Esophagus muscularis mucosa (tissue), 4 donors: ENCODE measurements around the gene CFAP74.

Source experiments
- CTCF ChIP-seq, 3 experiments: fragments of 200-600 bp in 2 of 3; fragments of 450-650 bp in 1 of 3; sonication (generic) in 2 of 3; IDR thresholded peaks; one replicate each; pipeline ENCODE4 v1.5.1; 2017 to 2019; ENCODE audit warnings: antibody characterized with exemption in 3 of 3, mild to moderate bottlenecking in 2 of 3, moderate library complexity in 1 of 3
- EP300 ChIP-seq: sonication (generic); formaldehyde crosslinking; IDR thresholded peaks from one replicate; pipeline ENCODE4 v1.6.1; 2017; ENCODE audit warnings: antibody characterized with exemption
- POLR2A ChIP-seq: fragments of 450-650 bp; IDR thresholded peaks from one replicate; pipeline ENCODE4 v1.6.1; 2017; ENCODE audit warnings: antibody characterized with exemption, moderate library complexity, mild to moderate bottlenecking, low read depth
- POLR2AphosphoS5 ChIP-seq, 2 donors: sonication (generic); formaldehyde crosslinking; IDR thresholded peaks; one replicate each; pipeline ENCODE4 v1.6.1; 2017; ENCODE audit warnings: antibody characterized with exemption in 2 of 2

GRCh38 chr1:1920057-1920607, 83.5 kb downstream of the CFAP74 start:
- TF ChIP-seq CTCF (IDR thresholded peaks at IDR 0.05) (no peak), POLR2A (no peak), POLR2AphosphoS5 (IDR thresholded peaks at IDR 0.05) (no peak), EP300 (no peak)
